CD1c-positive myeloid dendritic cell (primary cell): Measurements from ENCODE around the gene DTHD1.

Source experiments
- DNase-seq: peaks from one replicate; pipeline ENCODE4 v3.0.0-alpha.2; 2016; ENCODE audit errors: extremely low spot score

DTHD1 gene

DNA sequence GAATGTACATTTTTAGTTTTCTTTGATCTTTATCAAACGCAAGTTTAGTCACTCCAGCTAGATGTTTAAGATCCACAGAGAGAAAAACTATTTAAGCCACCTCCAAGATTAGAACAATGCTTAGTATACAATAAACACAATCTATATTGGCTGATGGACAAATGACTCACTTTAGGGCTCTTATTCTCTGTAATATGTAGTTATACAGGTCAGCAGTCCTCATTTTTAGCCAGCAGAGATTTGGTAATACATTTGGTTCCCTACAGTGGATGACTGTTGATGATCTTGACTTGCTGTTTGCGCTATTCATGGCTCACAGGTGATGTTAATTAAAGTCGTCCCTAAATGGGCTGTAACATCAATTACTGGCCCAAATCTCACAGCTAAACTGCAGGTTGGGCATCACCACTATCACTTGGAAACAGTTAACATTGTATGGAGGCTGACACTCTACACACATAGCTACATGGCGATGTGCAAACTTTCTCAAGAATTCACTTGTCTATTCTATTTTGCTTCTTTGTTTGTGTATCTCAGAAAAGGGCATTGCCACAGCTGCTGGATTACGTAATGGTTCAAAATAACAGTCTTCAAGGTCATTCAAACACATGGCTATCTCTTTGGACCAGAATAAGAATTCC lies 11.8 kb upstream of the DTHD1 start:
- DNase-seq: no peak

DNA sequence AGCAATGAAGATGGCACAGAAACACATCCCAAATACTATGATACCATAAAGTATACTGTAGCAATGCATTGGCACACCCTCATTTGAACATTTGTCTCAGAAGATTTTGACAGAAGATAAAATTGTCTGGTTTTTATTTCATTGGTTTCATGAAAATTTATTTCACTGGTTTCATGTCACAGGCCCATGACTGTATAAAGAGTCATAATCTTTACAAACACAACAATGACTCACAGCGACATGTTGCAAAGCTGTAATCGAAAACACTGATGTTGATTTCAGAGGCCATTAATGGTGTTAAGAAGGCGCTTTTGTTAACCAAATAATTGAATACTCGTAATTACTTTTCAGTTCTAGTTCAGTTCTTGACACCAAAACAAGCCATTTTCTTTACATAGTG lies 8.1 kb upstream of the DTHD1 start:
- DNase-seq: no peak

DNA sequence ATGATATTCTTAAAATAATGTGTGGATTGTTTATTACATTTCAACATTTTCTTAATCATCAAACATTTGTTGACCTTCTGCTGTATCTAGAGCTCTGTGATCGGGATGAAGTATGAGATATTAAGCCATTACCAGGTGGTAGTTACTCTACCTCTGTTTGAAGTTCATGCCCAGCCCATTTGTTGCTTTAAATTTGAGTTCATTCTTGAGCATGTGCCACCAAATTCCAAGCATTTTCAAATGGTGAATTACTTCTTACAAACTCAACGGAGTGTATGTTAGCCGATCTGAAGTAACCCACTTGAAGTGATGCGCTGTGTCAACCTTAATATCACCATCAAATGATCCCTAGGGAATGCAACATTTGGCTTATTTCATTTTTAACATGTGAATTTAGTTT lies 7.3 kb upstream of the DTHD1 start:
- DNase-seq: no peak

DNA sequence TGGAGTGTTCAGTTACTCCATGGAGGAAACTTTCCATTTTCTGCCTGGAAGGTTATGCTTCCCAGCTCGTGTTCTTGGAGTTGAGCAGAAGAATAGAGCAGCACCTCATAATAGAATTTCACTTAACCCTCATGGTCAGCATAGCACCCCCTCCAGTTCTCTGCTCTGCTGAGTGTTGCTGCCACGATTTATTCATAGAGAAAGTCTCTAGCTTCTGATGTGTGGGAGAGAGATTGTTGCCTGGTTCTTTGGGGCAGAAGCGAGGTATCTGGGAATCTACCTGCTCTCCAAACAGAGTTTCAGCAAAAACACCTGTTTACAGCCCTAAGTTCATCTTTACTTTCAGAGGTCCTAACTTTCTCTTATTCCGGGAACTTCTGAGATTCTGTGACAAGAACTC lies 3.9 kb upstream of the DTHD1 start:
- no peak for DNase-seq

- no peak for DNase-seq
These were observed 2.6 kb upstream of the DTHD1 start for GRCh38 chr4:36278789-36279188.

- no peak for DNase-seq
These were observed 861 bp upstream of the DTHD1 start for GRCh38 chr4:36280555-36280954.

GRCh38 chr4:36282503-36283030 lies 1.2 kb downstream of the DTHD1 start:
- DNase-seq: no peak

DNA sequence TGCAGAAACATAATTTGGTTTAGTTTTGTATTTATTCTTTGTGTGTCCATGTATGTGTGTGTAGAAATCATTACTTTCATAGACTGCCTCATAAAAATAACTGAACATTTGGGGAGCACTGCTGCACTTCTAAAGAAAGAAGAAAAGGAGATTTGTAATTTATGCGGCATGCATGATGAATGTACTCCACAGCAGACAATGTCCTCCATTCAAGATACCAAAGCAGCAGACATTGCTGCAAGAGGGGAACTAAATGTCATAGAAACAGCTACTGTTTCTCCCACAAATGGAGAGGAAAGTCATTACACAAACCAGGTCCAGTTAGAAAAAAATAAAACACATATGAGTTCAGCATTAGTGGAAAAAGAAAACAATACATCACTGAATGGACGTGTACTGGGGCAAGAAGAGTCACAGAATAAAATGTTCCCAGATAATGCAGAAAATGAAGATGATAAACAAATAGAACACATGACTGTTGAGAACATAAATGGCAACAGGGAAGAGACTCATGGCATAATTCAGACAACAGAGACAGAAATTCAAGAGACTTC lies 2.6 kb downstream of the DTHD1 start:
- no peak for DNase-seq

GRCh38 chr4:36285784-36286480 lies 4.5 kb downstream of the DTHD1 start:
- DNase-seq: peak; percentile 70

DNA sequence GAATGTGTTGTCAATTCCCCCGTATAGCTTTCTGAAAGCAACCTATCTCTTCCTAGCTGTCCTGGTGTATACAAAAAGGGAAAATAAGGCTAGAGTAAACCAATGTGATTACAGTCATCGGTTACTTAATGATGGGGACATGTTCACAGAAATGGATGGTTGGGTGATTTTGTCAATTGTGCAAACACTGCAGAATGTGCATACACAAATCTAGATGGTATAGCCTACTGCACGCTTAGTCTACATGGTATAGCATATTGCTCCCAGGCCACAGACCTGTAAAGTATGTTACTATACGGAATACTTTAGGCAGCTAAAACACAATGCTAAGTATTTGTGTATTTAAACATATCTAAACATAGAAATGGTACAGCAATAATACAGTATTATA lies 5.1 kb downstream of the DTHD1 start:
- no peak for DNase-seq

- DNase-seq: peak; percentile 28
These were observed 7.5 kb downstream of the DTHD1 start for GRCh38 chr4:36288731-36289426.

DNA sequence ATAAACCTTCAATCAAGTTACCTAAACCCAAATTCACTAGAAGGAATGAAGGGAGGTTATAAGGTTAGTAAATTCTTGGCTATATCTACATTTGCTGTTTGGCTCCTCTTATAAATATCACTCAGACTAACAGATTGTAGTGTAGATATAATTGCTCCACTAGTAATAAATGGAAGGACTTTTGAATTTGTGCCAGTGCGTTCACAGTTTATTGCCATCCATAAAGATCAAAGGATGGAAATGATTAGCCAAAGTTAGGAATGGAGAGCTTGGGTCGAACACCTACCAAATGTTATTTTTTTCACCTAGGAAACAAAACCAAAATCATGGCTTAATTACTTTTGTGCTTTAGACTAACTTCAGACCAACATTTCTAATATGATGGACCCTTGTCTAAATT lies 9.2 kb downstream of the DTHD1 start:
- no peak for DNase-seq

DNA sequence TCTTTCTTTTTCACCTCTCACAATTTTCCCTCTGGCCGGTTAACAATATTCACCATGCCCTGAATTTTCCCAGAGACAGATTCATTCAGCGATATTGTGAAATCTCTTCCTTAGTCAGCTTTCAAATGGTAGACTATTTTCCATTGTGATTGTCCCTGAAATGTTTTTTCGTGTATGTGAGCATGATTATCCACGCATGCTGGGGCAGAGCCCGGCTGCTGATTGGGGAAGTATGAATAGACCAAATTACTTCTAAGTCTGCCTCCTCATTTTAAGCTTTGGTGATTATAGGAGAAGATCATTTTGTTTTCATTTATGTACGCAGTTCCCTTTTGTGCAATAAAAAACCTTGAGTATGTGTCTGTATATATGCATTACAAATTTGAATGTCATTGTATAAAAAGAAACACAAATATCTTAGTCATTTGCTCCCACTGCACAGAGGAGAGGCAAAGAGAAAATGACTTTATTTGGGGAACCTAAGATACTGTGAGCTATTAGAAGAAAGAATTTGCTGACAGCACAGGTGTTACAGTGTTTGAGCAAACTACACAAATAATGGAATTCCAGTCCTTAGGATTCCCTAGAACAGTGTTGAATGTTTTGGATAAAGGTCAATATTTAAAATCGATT lies 11.3 kb downstream of the DTHD1 start:
- peak; percentile 27 for DNase-seq

DNA sequence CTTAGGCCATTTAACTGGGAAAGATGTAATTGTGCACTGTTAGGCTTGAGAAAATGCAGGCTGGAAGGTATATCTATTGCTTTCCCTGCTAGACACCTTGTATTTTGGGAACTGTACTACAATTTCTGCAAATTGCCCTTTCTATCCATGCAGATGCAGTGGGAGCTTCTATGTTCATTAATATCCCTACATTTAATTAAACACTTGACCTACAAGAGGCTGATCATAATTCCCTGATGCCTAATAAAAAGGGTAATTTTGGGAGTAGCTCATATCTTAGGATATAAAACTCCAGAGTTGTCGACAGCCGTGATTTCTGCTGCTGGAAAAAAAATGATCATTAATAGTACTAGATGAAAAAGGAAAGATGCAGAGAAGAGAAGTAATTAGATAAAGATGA lies 19.7 kb downstream of the DTHD1 start:
- no peak for DNase-seq

DNA sequence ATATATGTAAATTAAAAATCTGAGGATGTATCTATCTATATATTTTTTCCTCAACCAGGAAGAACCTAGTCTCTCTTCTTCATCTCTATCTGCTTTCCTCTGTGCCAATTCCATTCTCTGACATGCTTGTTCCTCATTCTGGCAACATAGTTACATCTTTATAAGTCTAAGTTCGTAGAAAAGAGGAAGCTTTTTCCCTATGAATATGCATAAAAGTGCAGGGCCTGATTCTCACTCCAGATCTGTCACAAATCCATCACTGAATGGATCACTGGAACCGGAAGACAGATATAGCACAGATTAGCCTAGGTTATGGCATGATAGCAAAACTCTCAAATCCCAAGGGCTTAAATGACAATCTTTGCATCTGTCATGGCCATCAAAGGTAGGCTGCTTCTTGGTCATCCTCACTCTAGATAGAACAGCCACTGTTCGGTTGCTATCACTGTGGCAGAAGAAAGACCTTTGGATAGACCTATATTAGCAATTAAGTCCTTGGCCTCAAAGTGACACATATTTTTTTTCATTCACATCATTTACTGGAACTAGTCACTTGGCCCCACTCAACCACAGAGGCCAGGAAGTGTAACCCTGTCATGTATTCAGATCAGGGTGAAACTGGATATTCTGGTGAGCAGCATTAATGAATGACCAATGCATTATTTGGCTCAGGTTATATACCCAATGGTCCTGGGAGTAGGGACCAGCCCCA lies 22.2 kb downstream of the DTHD1 start:
- DNase-seq: peak; percentile 75

- no peak for DNase-seq
These were observed 22.8 kb downstream of the DTHD1 start for GRCh38 chr4:36304138-36304681.

DNA sequence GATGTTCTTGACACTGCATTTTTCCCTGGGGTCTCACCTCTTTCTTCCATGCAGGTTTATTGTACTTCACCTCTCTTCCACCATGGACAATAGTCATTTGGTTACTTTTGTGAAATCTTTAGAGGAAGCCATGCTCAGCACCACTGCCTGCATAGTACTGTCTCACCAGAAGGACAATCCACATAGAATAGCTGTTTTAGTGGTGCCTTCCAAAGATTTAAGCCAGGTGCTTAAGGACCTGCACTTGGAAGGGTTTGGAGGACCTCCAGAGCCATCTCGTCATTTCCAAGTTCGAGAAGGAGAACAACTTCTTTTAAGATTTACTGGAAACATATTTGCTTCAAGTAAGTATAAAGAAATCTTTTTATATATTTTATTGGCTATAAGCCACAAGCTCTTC lies 26.7 kb downstream of the DTHD1 start:
- no peak for DNase-seq

DNA sequence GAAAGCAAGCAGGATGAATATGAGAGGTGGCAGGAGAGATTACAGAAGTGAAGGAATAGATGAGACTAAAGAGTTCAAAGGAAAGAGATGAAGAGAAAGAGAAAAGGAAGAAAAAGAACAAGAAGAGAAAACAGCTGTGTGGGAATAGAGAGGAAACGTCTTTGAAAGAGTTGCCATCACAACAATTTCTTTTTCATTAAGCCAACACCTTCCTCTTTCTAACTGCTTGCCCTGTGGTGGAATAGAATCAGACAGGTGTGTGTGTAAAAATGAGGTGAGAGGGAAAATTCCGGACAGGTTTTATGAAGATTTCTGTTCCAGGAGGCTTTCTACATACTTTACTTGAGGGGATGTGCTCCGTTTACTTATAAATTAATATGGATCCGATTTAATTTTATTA lies 28.8 kb downstream of the DTHD1 start:
- DNase-seq: no peak

DNA sequence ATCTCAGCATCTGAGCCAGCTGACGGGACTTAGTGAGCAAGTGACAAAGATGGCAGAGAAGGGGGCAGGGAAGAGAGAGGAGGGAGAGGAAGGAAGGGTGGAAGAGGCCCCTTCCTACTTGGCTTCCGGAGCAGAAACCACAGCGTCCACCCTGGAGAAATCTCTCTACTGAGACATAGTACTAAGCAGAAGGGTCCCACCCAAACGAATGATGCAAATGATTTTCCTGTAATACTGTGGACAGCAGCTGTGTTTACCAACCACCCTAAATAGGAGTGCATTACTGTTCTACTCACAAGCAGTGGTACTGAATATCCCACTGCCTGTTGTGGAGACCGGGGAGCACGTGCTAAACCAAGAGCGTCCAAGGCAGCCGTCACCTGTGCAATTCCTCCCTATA lies 29.4 kb downstream of the DTHD1 start:
- DNase-seq: no peak

GRCh38 chr4:36312511-36312910 lies 31.1 kb downstream of the DTHD1 start:
- DNase-seq: no peak

- peak; percentile 41 for DNase-seq
These were observed 31.9 kb downstream of the DTHD1 start for GRCh38 chr4:36313301-36313700.
